ENCODE measurements around the gene SKP2. TPM values are rescaled to one million over a fixed set of nuclear protein-coding genes. Genes with fewer than 3 reads are reported as not detected.

Gene SKP2
- polyA plus RNA-seq, 3 donors, result 2.3 to 7.9 (median 4.0) TPM

GRCh38 chr5:36153726-36154125 is 1.8 kb downstream of the SKP2 start:
- WGBS, 3 donors, result 63 to 75% (median 64%) methylated on average over 4 of the region's 4 CpGs

GRCh38 chr5:36155291-36155690 is 3.4 kb downstream of the SKP2 start:
- H3K27ac ChIP-seq (ENCODE audit: low read depth, low read length), result no peak overlapping the region
- WGBS, 3 donors, result 85 to 93% (median 86%) methylated on average over 7 of the region's 7 CpGs

More at GRCh38 chr5:36153726-36154125, 1.8 kb downstream of the SKP2 start:
- H3K27ac ChIP-seq (ENCODE audit: low read depth, low read length), result no peak overlapping the region

- no peak overlapping the region for H3K27ac ChIP-seq (ENCODE audit: low read depth, low read length)
- 52 to 71% (median 65%) methylated on average over 4 of the region's 4 CpGs for WGBS, 3 donors
Observed at GRCh38 chr5:36156121-36156601, 4.2 kb downstream of the SKP2 start.

GRCh38 chr5:36156619-36157018 is 4.7 kb downstream of the SKP2 start:
- 59 to 71% (median 65%) methylated on average over 1 of the region's 1 CpG for WGBS, 3 donors
- no peak overlapping the region for H3K27ac ChIP-seq (ENCODE audit: low read depth, low read length)

GRCh38 chr5:36158144-36158543 is 6.2 kb downstream of the SKP2 start:
- H3K27ac ChIP-seq (ENCODE audit: low read depth, low read length), result no peak overlapping the region
- WGBS, 3 donors, result 48 to 81% (median 57%) methylated on average over 2 of the region's 2 CpGs

GRCh38 chr5:36160617-36161016 is 8.7 kb downstream of the SKP2 start:
- H3K27ac ChIP-seq (ENCODE audit: low read depth, low read length), result no peak overlapping the region
- WGBS, 3 donors, result 69 to 98% (median 94%) methylated on average over 3 of the region's 3 CpGs

- 89 to 94% (median 92%) methylated on average over 4 of the region's 4 CpGs for WGBS, 3 donors
- no peak overlapping the region for H3K27ac ChIP-seq (ENCODE audit: low read depth, low read length)
Observed at GRCh38 chr5:36161361-36161760, 9.4 kb downstream of the SKP2 start.

GRCh38 chr5:36162810-36163486 is 11.0 kb downstream of the SKP2 start:
- 87 to 91% (median 88%) methylated on average over 9 of the region's 9 CpGs for WGBS, 3 donors
- no peak overlapping the region for H3K27ac ChIP-seq (ENCODE audit: low read depth, low read length)

- no peak overlapping the region for H3K27ac ChIP-seq (ENCODE audit: low read depth, low read length)
- 94 to 96% (median 95%) methylated on average over 4 of the region's 4 CpGs for WGBS, 3 donors
Observed at GRCh38 chr5:36164461-36164860, 12.6 kb downstream of the SKP2 start.

- H3K27ac ChIP-seq (ENCODE audit: low read depth, low read length), result no peak overlapping the region
Observed at GRCh38 chr5:36168737-36169136, 16.8 kb downstream of the SKP2 start.

GRCh38 chr5:36170832-36171424 is 19.0 kb downstream of the SKP2 start:
- WGBS, 3 donors, result 67 to 80% (median 74%) methylated on average over 5 of the region's 5 CpGs
- H3K27ac ChIP-seq (ENCODE audit: low read depth, low read length), result no peak overlapping the region

More at GRCh38 chr5:36168737-36169136, 16.8 kb downstream of the SKP2 start:
- 67 to 91% (median 78%) methylated on average over 4 of the region's 4 CpGs for WGBS, 3 donors

- no peak overlapping the region for H3K27ac ChIP-seq (ENCODE audit: low read depth, low read length)
- 24 to 86% (median 85%) methylated on average over 1 of the region's 1 CpG for WGBS, 3 donors
Observed at GRCh38 chr5:36172599-36172998, 20.7 kb downstream of the SKP2 start.

GRCh38 chr5:36173426-36173825 is 21.5 kb downstream of the SKP2 start:
- WGBS, 3 donors, result 68 to 85% (median 74%) methylated on average over 2 of the region's 2 CpGs
- no peak overlapping the region for H3K27ac ChIP-seq (ENCODE audit: low read depth, low read length)

GRCh38 chr5:36174119-36174518 is 22.2 kb downstream of the SKP2 start:
- no peak overlapping the region for H3K27ac ChIP-seq (ENCODE audit: low read depth, low read length)
- WGBS, 3 donors, result 57 to 77% (median 60%) methylated on average over 3 of the region's 3 CpGs

- WGBS, 3 donors, result 87 to 89% (median 88%) methylated on average over 5 of the region's 5 CpGs
- H3K27ac ChIP-seq (ENCODE audit: low read depth, low read length), result no peak overlapping the region
Observed at GRCh38 chr5:36175043-36175442, 23.1 kb downstream of the SKP2 start.

- H3K27ac ChIP-seq (ENCODE audit: low read depth, low read length), result no peak overlapping the region
- 71 to 88% (median 88%) methylated on average over 2 of the region's 2 CpGs for WGBS, 3 donors
Observed at GRCh38 chr5:36177154-36177553, 25.2 kb downstream of the SKP2 start.

GRCh38 chr5:36177715-36178523 is 26.0 kb downstream of the SKP2 start:
- no peak overlapping the region for H3K27ac ChIP-seq (ENCODE audit: low read depth, low read length)
- WGBS, 3 donors, result 46 to 74% (median 67%) methylated on average over 2 of the region's 2 CpGs

- H3K27ac ChIP-seq (ENCODE audit: low read depth, low read length), result no peak overlapping the region
- WGBS, 3 donors, result 88 to 92% (median 92%) methylated on average over 3 of the region's 3 CpGs
Observed at GRCh38 chr5:36178524-36178890, 26.6 kb downstream of the SKP2 start.

- H3K27ac ChIP-seq (ENCODE audit: low read depth, low read length), result no peak overlapping the region
- 80 to 88% (median 83%) methylated on average over 4 of the region's 4 CpGs for WGBS, 3 donors
Observed at GRCh38 chr5:36179950-36180349, 28.0 kb downstream of the SKP2 start.
